DMS53 (cell line): ENCODE data around the gene RBM41.
A peak's percentile ranks its signal among the peaks of the same experiment; 100 is the strongest.
"Not testable (repeated sequence)": the region's sequence is repeated elsewhere in the genome, so short reads cannot be mapped to it uniquely, and the experiment has no call there.

Experiments
- DNase-seq: peaks from one replicate; lab custom pipeline; 2025; lab: John Stamatoyannopoulos, UW

RBM41 gene

DNA sequence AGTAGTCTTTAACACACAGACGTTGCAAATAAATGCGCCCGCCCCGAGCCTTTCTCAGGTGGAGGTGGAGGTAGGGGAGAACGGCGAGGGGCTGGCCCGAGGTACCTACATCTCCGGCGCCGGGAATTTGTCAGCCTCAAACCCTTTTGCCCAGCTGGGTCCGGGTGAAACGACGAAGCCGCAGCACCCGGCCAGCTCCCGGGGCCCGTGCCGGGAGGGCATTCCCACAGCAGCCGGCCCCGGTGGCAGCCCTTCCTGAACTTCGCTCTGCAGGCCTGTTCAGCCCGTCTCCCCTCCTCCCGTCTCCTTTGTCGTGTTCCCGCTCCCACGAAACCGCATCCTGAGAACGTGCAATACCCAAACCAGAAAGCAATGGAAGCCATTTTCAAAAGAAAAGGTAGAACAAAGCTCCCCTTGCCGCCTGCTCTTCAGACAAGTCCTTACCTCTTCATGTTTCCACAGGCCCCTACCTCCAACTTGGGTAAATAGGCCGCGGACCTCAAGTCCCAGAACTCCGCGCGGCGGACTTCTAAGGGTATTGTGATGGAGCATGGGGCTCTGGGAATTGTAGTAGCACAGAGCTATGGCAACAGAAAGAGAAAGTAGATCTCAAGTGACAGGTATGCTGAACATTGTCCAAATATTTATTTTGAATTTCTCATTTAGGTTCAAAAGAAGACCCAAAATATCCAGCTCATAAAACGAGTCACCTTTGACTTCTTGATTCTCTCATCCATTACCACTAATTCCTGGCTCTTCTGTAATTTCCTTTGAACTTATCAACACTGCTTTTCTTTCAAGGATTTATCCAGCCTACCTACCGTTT is at the start of gene RBM41:
TSS of gene RBM41 (minus strand) at position 501 of the 826 bp plus-strand sequence. CDS start at position 452, 49 bp downstream.
- DNase-seq, result peak; percentile 91

DNA sequence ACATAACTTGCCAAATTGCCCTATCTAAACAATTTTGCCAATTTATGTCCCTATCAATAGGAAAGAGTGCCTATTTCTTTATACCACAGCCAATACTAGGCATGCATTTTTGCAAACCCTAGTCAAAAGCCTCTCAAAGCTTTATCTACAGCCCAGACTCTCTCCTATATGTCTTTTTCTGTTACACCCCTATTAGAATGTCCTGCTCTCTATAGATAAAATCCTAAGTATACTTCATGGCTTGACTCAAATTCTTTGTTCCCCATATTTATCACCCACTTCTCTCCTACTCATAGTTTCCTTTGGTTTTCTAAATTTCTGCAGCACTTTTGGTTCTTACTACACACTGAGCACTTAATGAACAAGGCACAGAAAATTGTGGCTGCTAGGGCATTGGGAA is 49.6 kb upstream of the RBM41 start:
- no peak for DNase-seq

DNA sequence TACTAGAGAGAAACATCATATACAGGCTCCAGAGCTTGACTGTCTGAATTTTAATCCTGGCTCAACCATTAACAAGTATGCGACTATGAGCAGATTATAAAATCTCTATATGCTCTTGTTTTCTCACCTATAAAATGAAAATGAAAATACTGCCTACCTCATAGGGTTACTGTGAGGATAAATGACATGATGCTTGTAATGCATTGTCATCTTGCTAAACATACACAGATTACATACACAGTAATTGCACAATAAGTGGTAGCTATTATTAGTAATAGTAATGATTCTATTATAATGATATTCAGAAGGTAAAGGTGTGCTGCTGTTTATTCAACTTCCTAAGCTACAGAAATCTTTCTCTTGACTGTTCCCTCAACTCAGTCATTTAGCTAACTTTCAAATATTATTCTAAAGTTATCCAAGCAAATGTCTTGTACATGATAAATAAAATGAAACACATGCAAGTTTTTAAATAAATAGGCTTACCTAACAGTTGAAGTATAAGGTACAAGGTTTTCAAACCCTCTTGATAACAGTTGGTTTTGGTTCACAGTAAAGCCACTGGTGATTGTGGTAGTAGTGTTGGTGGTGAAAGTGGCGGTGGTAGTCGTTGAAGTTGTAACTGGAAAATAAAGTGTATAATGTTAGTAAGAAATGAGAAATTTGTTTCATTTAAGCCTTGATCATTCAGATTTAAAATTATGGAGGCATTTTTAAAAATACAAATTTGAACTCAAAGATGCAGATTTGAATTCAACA is 48.7 kb upstream of the RBM41 start:
- DNase-seq, result no peak

- DNase-seq, result not testable (repeated sequence)
These were observed 39.0 kb upstream of the RBM41 start for GRCh38 chrX:107157618-107158017.

- DNase-seq, result not testable (repeated sequence)
These were observed 37.2 kb upstream of the RBM41 start for GRCh38 chrX:107155621-107156430.

DNA sequence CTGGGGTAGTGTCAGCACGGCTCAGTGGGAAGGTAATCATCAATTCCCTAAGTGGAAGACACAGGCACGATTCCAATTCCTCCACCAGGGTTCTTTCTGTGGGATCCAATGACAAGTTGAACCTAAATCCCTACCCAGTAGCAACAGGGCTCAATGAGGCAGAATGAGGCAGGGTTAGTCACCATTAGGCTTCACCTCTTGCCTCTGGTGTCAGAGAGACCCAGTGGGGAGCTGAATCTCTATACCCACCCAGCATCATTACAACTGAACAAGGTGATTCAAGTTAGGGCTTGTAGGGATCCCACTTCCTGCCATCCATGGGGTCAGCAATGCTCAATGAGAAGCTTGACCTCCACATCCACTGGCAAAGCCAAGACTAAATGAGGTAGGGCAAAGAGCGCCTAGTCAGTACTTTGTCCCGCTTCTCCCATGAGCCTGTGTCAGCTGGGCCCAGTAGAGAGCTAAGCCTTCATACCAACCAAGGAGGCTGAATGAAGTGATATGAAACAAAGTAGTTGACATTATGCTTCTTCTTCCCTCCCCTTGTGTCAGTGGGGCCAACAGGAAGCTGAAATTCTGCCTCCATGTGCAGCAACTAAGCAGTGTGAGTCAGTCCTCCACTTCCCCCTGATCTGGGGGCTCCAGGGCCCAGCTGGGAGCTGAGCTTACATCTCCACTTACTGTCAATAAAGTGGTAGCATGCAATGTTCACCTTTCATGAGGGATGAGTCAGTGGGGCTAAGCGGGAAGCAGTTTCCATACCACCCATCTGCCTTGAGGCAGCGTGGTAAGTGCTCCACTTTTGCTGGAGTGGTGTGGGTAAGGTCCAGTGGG is 36.4 kb upstream of the RBM41 start:
- DNase-seq, result peak; percentile 87

GRCh38 chrX:107153005-107153404 is 34.4 kb upstream of the RBM41 start:
- no peak for DNase-seq

GRCh38 chrX:107146670-107147069 is 28.0 kb upstream of the RBM41 start:
- no peak for DNase-seq

- no peak for DNase-seq
These were observed 17.3 kb upstream of the RBM41 start for GRCh38 chrX:107135965-107136307.

DNA sequence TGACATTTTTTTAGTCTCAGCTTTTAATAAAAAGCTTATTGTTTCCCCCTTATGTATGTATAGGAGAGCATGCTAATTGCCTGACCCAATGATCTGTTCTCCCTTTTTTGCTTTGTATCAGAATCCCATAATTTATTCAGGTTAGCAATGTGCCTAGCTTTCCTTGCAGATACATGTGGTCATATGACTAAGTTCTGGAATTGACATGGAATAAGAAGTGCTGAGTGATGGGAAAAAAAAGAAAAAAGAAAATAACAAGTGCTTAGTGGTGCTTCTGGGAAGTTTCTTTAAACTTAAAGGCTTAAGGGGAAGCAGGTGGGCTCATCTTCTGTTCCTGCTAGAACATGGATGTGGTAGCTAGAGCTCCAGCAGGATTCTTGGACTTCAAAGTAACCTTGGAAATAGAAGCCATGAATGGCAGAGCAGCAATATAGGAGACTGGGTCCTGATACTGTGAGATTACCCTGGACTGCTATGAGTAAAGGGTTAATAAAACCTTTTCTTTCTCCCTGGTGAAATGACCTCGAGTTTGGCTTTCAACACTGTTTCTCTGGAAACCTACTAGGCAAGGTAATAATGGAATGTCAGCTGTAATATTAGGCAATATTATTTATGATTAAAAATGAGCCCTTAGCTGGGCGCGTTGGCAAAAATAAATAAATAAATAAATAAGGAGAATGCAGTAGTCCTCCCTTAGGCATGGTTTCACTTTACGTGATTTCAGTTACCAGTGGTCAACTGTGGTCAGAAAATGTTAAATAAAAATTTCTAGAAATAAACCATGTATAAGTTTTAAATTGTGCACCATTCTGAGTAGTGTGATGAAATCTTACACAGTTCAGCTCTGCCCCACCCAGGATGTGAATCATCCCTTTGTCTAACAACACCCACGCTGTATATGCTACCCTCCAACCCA is 16.7 kb upstream of the RBM41 start:
- peak; percentile 23 for DNase-seq

DNA sequence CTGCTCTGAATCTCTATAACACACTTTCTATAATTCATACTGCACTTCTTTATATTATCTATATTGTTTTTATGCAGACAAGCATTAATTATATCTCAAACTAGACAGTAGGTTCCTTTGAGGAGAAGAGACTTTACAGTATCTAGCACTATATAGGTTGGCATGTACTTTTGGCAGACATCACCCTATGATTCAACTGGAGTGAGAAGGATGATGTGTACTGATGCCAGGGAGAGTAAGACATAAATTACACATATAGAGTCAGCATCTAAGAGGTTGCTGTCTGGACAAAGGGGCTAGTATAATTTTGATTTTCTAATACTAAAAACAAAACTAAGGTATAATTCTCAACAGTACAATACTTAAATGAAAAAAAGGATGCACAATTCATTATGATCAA is 5.1 kb upstream of the RBM41 start:
- no peak for DNase-seq

DNA sequence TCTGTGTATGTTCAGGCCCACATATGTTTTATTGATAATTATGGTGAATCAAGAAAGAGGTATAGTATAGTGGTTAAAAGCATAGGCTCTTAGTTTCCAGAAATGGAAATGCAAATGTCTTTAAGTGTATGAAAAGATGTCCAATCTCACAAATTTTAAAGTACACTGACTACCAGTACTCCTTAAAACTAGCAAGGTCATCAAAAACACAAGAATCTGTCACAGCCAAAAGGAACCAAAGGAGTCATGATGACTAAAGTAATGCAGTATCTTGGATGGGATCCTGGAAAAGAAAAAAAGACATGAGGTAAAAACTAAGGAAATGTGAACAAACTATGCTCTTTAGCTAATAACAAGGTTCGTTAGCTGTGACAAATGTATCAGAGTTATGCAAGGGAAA is 661 bp upstream of the RBM41 start:
- DNase-seq, result no peak

GRCh38 chrX:107117993-107118321 is 665 bp downstream of the RBM41 start:
- DNase-seq, result no peak

- no peak for DNase-seq
These were observed 11.2 kb downstream of the RBM41 start for GRCh38 chrX:107107459-107107858.

DNA sequence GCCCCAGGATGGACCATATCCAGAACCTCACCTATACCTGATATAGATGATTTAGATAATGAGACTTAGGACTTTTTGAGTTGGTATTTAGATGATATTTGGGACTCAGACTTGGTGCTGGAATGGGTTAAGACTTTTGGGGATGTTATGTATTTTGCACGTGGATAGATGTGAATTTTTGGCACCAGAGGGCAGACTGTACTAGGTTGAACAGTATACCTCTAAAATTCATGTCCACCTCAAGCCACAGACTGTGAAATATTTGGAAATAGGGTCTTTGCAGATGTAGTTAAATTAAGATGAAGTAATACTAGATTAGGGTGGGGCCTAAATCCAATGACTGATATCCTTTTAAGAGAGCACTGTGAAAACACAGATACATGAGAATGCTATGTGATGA is 15.6 kb downstream of the RBM41 start:
- DNase-seq, result peak; percentile 14

DNA sequence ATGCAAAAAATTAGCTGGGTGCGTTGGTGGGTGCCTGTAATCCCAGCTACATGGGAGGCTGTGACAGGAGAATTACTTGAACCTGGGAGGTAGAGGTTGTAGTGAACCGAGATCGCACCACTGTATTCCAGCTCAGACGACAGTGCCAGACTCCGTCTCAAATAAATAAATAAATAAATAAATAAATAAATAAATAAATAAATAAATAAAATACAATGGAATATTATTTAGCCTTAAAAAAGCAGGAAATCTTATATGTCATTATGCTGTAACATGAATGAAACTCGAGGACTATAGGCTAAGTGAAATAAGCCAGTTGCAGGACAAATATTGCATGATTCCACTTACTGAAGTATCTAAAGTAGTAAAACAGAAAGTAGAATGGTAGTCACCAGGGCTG is 42.5 kb downstream of the RBM41 start:
- DNase-seq, result no peak

DNA sequence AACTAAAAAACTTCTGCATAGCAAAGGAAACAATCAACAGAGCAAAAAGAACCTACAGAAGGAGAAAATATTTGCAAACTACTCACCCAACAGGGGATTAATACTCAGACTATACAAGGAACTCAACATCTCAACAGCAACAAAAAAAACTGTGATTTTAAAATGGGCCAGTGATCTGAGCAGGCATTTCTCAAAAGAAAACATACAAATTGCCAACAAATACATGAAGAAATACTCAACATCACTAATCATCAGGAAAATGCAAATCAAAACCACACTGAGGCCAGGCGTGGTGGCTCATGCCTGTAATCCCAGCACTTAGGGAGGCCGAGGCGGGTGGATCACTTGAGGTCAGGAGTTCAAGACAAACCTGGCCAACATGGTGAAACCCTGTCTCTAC is 60.9 kb downstream of the RBM41 start:
- DNase-seq, result not testable (repeated sequence)

DNA sequence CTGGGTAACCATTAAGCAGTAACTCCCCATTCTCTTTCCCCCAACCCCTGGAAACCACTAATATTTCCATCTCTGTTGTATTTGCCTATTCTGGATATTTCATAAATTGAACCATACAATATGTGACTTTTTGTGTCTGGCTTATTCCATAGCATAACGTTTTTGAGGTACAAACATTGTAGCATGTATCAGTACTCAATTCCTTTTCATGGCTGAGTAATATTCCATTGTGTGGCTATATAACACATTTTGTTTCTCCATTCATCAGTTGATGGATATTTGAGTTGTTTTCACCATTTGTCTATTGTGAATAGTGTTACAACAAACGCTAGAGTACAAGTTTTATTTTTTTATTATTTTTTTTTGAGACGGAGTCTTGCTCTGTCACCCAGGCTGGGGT is 63.6 kb downstream of the RBM41 start:
- no peak for DNase-seq

DNA sequence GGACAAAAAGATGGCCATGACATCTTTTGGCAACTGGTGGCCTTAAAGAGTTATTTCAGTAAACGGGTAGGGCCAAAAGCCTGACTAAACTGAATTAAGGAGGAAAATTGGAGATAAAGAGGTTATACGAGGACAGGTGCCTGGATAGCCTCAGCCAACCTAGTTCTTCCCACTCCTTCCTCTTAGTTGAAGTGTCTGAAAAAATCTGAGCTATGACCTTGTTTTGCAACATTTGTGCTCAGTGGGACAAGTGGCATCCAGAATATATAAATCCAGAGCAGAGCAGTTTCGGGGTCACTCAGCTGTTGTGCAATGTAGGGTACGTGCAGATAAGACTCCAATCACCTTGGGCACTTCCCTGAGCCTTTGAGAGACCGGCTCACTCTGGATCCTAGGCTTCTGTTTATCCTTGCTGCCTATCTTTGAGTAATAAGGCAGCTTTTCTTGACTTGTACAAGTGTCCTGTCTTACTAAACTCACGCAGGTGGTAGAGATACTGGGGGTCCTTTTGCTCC is 68.4 kb downstream of the RBM41 start:
- DNase-seq, result no peak

GRCh38 chrX:107047622-107048021 is 71.0 kb downstream of the RBM41 start:
- no peak for DNase-seq
